Measurements from ENCODE around the gene AFAP1L1.

AFAP1L1 gene

DNA sequence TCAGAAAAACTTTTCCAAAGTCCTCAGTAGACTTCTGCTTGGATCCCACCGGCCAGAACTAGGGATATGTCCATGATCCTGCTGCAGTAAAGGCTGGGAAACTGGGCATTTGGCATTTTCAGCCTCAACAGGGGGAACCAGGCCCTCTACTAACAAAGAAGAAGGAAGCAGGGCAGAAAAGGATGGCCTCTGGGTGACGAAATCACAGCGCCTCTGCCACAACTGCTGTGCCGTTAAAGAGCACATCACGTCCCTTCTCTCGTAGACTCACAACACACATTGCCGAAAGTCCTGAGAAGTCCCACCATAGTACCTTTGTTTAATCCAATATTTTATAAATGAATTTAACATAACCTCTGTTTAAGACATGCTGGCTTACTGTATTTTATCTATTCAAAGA, 10.4 kb upstream of the AFAP1L1 start:
- TF ChIP-seq, protein P1, sequence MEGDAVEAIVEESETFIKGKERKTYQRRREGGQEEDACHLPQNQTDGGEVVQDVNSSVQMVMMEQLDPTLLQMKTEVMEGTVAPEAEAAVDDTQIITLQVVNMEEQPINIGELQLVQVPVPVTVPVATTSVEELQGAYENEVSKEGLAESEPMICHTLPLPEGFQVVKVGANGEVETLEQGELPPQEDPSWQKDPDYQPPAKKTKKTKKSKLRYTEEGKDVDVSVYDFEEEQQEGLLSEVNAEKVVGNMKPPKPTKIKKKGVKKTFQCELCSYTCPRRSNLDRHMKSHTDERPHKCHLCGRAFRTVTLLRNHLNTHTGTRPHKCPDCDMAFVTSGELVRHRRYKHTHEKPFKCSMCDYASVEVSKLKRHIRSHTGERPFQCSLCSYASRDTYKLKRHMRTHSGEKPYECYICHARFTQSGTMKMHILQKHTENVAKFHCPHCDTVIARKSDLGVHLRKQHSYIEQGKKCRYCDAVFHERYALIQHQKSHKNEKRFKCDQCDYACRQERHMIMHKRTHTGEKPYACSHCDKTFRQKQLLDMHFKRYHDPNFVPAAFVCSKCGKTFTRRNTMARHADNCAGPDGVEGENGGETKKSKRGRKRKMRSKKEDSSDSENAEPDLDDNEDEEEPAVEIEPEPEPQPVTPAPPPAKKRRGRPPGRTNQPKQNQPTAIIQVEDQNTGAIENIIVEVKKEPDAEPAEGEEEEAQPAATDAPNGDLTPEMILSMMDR (IDR thresholded peaks at IDR 0.05; ENCODE audit: extremely low read depth, missing control alignments), result no peak
- DNase-seq (ENCODE audit: low spot score), result no peak

DNA sequence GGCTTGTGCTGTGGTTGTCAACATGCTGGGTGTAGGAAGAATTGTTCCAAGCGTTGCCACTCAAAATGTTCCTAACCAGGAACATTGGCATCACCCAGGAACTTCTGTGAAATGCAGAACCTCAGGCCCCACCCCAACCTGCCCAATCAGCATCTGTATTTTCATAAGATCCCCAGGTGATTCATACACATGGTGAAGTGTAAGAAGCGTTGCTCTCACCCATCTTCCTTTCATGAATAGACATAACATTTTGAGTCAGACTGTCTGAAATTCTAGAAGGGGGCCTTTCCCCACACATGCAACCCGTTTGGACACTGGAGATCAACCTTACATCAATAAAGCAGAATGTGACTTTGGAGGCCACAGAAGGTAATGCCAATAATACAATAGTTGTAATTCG, 9.3 kb upstream of the AFAP1L1 start:
- no peak for DNase-seq (ENCODE audit: low spot score)
- TF ChIP-seq, protein P1 (IDR thresholded peaks at IDR 0.05; ENCODE audit: extremely low read depth, missing control alignments), result no peak

DNA sequence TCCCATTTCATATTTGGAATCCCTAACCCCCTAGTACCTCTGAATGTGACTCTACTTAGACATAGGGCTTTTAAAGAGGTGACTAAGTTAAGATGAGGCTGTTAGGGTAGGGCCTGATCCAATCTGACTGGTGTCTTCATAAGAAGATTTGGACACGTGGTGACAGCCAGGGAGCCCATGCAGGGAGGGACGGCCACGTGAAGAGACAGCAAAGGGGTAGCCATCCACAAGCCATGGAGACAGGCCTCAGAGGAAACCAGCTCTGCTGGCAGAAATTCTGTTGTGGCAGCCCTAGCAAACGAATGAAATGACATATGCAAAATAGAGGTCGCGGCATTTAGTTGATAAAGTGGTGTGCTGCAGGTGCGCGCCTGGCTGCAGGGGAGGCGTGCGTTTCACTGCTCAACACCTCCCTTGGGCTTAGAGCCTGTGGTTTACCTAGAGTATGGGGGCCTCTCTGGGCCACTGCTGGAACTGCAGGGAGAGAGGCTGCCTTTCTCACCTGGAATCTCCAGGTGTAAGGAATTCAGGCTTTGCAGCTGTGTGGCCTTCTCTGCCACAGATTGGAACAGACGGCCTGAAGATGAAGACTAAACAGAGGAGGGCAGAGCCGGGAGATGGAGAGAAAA, 7.1 kb upstream of the AFAP1L1 start:
- DNase-seq (ENCODE audit: low spot score), result peak; percentile 49
- TF ChIP-seq, protein P1 (IDR thresholded peaks at IDR 0.05; ENCODE audit: extremely low read depth, missing control alignments), result peak; percentile 41

DNA sequence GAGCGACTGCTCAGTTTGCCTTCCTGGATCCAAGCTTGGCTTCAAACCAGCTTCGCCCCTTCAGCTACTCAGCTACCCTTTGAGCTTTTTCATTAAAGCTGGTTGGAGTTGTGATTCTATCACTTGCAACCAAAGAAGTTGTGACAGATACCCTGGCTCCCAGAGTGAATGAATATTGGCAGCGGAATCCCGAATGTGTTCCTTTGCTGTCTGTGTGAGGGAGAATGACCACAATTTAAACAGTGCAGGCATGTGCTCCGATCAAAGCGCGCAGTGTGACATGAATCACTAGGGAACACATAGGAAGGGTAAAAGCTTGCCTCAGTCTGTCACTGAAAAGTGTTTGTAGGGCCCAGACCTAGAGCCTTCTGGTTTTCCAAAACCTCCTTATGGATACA, 6.6 kb upstream of the AFAP1L1 start:
- no peak for DNase-seq (ENCODE audit: low spot score)
- TF ChIP-seq, protein P1 (IDR thresholded peaks at IDR 0.05; ENCODE audit: extremely low read depth, missing control alignments), result no peak

DNA sequence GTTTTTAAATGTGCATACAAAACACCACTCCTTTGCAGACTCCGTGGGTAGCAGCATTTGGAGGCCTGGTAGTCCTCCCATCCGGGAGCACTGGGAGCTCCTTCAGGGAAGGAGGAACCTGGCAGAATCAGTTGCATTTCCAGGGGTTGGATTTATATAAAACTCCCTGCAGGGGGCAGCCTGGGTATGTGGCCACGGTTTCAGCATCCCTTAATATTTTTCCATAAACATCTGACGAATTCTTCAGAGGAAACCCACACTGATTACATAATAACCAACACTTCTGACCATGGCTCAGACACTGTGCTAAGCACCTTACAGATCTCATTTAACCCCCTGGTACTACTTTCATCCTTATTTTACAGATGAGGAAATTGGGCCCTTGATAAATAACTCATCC, 6.1 kb upstream of the AFAP1L1 start:
- TF ChIP-seq, protein P1 (IDR thresholded peaks at IDR 0.05; ENCODE audit: extremely low read depth, missing control alignments), result no peak
- DNase-seq (ENCODE audit: low spot score), result no peak

DNA sequence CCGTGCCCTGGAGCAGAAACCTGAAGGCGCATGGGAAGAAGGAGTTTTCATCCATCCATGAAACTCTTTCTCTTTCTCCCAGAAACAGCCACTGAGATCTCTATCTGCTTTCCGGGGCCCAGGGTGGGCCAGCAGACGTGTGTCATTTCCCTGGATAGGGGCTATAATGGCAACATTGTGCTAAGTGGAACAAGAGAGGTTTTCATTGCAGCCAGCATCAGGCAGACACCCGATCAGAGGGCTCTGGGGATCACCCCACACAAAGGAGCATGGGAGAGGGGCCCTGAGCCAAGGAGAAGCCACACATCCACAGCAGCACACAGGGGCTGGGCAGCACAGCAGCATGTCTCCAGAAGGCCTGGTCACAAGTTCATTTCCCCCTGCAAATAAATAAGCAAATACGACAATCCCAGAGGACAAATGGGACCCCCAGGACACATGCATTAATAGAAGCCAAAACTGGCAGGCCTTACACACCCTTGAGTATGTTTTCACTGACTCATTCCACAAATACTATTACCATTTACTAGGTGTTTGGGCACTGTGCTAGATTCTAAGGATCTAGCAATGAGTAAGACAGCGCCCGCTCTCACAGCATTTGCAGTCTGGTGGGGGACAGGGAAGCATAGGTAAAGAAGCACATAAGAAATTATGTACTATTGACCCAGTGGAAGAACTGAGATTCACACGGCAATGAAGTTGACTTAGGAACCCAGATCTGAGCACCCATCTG, 4.3 kb upstream of the AFAP1L1 start:
- DNase-seq (ENCODE audit: low spot score), result no peak
- TF ChIP-seq, protein P1 (IDR thresholded peaks at IDR 0.05; ENCODE audit: extremely low read depth, missing control alignments), result no peak

DNA sequence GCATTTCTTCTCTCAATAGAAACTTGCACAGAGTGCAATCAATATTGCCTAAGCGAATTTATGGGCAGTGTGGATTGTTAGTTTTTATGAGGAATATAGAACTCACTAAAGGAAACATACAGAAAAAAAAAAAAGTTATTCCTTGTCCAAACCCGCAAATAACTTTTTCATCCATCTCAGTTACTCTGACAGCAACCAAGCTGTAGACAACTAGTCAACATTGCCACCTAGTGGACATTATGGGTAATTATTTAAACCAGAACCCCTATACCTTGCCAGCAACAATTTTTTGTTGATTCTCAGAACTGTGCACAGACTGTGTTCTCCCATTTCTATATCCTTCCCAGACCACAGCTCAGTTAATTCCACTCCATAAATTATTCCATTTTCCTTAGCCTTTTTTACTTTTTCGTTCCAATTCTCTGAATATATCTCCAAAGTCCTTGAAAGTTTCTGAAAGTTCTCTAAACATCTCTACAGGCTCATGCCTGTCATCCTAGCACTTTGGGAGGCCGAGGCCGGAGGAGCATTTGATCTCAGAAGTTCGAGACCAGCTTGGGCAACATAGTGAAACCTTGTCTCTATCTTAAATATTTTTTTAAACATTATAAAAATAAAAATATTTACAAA, 2.6 kb upstream of the AFAP1L1 start:
- DNase-seq (ENCODE audit: low spot score), result peak; percentile 76
- TF ChIP-seq, protein P1 (IDR thresholded peaks at IDR 0.05; ENCODE audit: extremely low read depth, missing control alignments), result peak; percentile 25
